AG10803 (cell line): ENCODE results near the gene OTOGL.
A peak's percentile ranks its signal among the peaks of the same experiment; 100 is the strongest.
"Not testable (repeated sequence)": the region's sequence is repeated elsewhere in the genome, so short reads cannot be mapped to it uniquely, and the experiment has no call there.

ENCODE experiments used
- DNase-seq: peaks from one replicate; pipeline ENCODE4 v3.0.0; 2010; ENCODE audit warnings: low read depth
- H3K4me3 ChIP-seq: 2 replicates; pipeline ENCODE4 v1.5.1; 2011; ENCODE audit warnings: mild to moderate bottlenecking, low read length, control low read depth
- TF ChIP-seq, protein P1 (sequence below): conservative IDR thresholded peaks from 2 replicates; pipeline ENCODE4 v1.5.1; 2011; ENCODE audit warnings: mild to moderate bottlenecking, low read length, control low read depth, inconsistent platforms

Gene OTOGL

DNA sequence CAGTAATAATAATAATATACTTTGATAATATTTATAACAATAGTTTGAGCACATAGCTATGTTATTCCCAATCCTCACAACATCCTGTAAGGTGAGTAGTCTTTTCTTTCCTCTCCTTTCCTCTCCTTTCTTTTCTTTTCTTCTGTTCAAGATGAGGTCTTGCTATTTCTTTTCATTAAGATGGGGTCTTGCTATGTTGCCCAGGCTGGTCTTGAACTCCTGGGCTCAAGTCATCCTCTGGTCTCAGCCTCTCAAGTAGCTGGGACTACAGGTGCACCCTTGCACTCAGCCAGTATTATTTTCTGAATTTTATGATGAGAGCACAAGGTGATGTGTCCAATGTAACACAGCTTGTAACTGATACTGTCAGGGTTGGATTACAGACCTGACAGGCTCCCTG is 134.6 kb downstream of the OTOGL start:
- TF ChIP-seq, protein P1, sequence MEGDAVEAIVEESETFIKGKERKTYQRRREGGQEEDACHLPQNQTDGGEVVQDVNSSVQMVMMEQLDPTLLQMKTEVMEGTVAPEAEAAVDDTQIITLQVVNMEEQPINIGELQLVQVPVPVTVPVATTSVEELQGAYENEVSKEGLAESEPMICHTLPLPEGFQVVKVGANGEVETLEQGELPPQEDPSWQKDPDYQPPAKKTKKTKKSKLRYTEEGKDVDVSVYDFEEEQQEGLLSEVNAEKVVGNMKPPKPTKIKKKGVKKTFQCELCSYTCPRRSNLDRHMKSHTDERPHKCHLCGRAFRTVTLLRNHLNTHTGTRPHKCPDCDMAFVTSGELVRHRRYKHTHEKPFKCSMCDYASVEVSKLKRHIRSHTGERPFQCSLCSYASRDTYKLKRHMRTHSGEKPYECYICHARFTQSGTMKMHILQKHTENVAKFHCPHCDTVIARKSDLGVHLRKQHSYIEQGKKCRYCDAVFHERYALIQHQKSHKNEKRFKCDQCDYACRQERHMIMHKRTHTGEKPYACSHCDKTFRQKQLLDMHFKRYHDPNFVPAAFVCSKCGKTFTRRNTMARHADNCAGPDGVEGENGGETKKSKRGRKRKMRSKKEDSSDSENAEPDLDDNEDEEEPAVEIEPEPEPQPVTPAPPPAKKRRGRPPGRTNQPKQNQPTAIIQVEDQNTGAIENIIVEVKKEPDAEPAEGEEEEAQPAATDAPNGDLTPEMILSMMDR = no peak
- DNase-seq = no peak
- H3K4me3 ChIP-seq = no peak overlapping the region

DNA sequence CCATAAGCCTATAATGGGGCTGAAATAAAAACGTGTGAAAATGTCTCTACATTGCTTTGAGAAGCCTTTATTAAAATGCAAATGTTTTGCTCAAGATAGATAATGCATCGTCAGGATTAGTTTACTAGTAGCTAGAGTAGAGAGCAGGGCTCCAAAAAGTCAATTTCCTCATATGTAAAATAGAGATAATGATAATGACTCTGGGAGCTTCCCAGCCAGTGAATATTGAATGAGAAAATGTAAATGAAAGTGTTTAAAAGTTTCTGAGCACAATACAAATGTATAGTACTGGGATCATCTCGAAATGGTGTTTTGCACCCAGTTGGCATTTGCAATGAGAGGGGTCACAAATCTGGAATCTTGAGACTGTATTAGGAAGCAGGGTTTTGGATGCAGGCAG is 135.3 kb downstream of the OTOGL start:
- no peak for DNase-seq
- TF ChIP-seq, protein P1 = no peak
- H3K4me3 ChIP-seq = no peak overlapping the region

DNA sequence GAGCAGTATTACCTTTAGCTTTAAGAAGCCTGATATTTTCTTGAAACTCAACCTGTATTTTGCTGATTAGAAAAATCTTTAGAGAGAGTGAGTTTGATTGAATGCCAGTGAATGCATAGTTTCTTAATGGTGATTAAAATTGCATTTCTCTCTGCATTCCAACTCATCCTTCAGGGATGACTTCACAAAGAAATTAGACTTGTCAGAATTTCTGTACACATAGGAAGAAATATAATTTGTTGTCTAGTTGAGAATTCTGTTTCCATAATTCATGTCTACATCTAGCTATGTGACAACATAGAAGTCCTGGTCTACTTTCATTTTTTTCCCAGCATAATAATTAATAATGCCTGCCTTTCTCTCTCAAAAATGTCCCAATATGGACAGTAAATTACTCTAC is 136.6 kb downstream of the OTOGL start:
- no peak for DNase-seq
- TF ChIP-seq, protein P1 = no peak
- no peak overlapping the region for H3K4me3 ChIP-seq

DNA sequence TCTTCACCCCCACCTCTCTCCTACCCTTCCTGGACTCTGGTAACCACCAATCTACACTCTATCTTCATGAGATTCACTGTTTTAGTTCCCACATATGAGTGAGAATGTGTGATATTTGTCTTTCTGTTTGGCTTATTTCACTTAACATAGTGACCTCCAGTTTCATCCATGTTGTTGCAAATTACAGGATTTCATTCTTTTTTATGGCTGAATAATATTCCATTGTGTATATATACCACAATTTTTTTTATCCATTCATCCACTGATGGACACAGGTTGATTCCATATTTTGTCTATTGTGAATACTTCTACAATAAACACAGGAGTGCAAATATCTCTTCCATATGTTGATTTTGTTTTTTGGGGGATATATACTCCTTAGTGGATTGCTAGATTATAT is 140.5 kb downstream of the OTOGL start:
- H3K4me3 ChIP-seq = no peak overlapping the region
- TF ChIP-seq, protein P1 = no peak
- DNase-seq = no peak

DNA sequence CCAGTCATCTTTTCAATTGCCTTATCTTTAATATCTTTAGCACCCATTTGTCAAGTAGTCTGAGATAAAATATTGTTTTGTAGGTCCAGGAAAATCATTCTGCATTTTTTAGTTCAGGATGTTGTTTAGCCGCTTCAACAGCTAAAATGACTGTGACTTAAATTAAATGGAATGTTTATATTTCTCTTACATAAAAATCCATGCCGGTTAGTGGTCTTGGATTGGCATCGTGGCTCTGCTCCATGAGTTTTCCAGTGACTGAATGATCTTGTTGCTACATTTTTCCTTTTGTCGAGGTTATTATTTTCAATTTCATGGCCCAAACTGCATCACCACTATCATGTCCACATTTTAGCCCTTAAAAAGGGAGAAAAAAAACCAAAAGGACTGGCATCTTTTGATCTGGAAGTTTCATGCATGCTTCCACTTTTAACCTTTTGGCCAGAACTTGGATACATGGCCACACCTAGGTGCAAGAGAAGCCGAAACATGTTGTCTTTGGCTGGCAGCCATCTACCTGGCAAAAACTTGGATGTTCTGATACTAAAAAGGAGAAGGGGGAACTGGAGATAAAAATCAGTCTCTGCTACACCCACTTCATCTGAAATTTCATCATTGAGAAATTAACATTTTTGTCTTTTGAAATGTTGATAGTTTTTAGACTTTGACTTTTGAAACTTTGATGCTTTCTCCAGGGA is 142.4 kb downstream of the OTOGL start:
- DNase-seq = peak; percentile 45
- H3K4me3 ChIP-seq = no peak overlapping the region
- TF ChIP-seq, protein P1 = no peak

DNA sequence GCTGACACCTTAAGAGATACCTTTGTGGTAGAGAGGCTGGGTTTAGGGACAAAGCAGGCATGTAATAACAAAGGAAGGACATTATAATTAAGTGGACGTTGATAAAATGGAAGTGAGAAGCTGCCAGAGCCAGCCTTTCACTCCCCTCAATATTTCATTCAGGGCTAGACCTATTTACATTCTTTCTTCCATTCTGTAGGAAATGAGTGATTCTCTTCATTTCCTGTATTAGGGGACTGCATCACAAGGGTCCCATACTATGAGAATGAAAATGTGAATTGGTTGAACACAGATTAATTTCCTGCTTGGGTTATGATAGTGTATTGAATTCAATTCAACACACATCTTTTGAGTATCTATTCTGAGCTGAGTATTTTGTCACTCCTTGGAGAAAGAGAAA is 143.0 kb downstream of the OTOGL start:
- no peak for DNase-seq
- H3K4me3 ChIP-seq = no peak overlapping the region
- TF ChIP-seq, protein P1 = no peak

DNA sequence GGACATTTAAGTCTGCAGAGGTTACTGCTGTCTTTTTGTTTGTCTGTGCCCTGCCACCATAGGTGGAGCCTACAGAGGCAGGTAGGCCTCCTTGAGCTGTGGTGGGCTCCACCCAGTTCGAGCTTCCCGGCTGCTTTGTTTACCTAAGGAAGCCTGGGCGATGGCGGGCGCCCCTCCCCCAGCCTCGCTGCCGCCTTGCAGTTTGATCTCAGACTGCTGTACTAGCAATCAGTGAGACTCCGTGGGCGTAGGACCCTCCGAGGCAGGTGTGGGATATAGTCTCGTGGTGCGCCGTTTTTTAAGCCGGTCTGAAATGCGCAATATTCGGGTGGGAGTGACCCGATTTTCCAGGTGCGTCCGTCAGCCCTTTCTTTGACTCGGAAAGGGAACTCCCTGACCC is 150.2 kb downstream of the OTOGL start:
- not testable (repeated sequence) for DNase-seq, H3K4me3 ChIP-seq
